Caco-2 (cell line): ENCODE measurements around the gene TTLL5. TPM values are rescaled to one million over a fixed set of nuclear protein-coding genes. Genes with fewer than 3 reads are reported as not detected.

Source experiments
- BruUV-seq: library from RNA; stranded (reverse); fragments of 400-500 nt; replicated peaks from 2 replicates; lab custom pipeline; 2021; lab: Mats Ljungman, UMichigan
- CTCF ChIA-PET: fragments of 300-600 bp; sonication (Branson Sonifier 250); formaldehyde crosslinking; loops from one replicate; lab custom pipeline; 2022; ENCODE audit warnings: antibody characterized with exemption; lab: Charles Lee
- POLR2A ChIA-PET: fragments of 300-600 bp; sonication (Branson Sonifier 250); formaldehyde crosslinking; loops from one replicate; lab custom pipeline; 2022; ENCODE audit warnings: antibody characterized with exemption; lab: Charles Lee
- DNase-seq, 2 experiments: peaks; one replicate each; pipeline versions ENCODE4 v3.0.0 to v3.0.0-alpha.2; 2020 to 2022
- H3K27me3 ChIP-seq: replicated peaks from 2 replicates; pipeline ENCODE4 v1.6.0; 2011; ENCODE audit warnings: low read length; ENCODE audit not compliant: control insufficient read depth, insufficient read depth
- H3K36me3 ChIP-seq: 2 replicates; pipeline ENCODE4 v1.5.1; 2011; ENCODE audit warnings: low read length; ENCODE audit not compliant: control insufficient read depth, insufficient read depth
- H3K4me1 ChIP-seq: fragments of 250-450 bp; sonication (Bioruptor Pico); 2 replicates; pipeline ENCODE4 v1.5.1; 2020; ENCODE audit warnings: mild to moderate bottlenecking
- H3K4me3 ChIP-seq: 2 replicates; pipeline ENCODE4 v1.5.1; 2011; ENCODE audit warnings: low read depth, mild to moderate bottlenecking, control low read depth, low read length
- H3K9me3 ChIP-seq: fragments of 250-450 bp; sonication (Bioruptor Pico); 2 replicates; pipeline ENCODE4 v1.5.1; 2020; ENCODE audit warnings: mild to moderate bottlenecking, moderate library complexity
- H3K27ac Mint-ChIP-seq: one replicate; pipeline ENCODE4 v1.8.0; 2022; ENCODE audit warnings: mixed read lengths; ENCODE audit not compliant: unreplicated experiment
- H3K27me3 Mint-ChIP-seq: one replicate; pipeline ENCODE4 v1.8.0; 2022; ENCODE audit warnings: mixed read lengths; ENCODE audit not compliant: insufficient read depth, unreplicated experiment
- H3K36me3 Mint-ChIP-seq: one replicate; pipeline ENCODE4 v1.8.0; 2022; ENCODE audit warnings: mild to moderate bottlenecking, mixed read lengths; ENCODE audit not compliant: insufficient read depth, unreplicated experiment
- H3K4me1 Mint-ChIP-seq: one replicate; pipeline ENCODE4 v1.8.0; 2022; ENCODE audit warnings: low read depth, mixed read lengths; ENCODE audit not compliant: unreplicated experiment
- H3K4me3 Mint-ChIP-seq: one replicate; pipeline ENCODE4 v1.8.0; 2022; ENCODE audit warnings: mild to moderate bottlenecking, moderate library complexity, mixed read lengths; ENCODE audit not compliant: unreplicated experiment
- H3K9me3 Mint-ChIP-seq: one replicate; pipeline ENCODE4 v1.8.0; 2022; ENCODE audit warnings: mixed read lengths; ENCODE audit not compliant: unreplicated experiment
- intact Hi-C: fragments of 100-400 bp; cut with micrococcal nuclease; formaldehyde crosslinking; loops from one replicate; pipeline ENCODE4 v1.10.0; 2022; ENCODE audit not compliant: unreplicated experiment
- total RNA-seq: library from RNA; stranded (reverse); gene quantifications from 2 replicates; pipeline ENCODE4 v1.2.3, GENCODE V29; 2022
- TF ChIP-seq, protein P1 (sequence below), 2 experiments: fragments of 200-600 bp in 1 of 2; IDR thresholded peaks; 1 replicate in 1 of 2; 2 replicates in 1 of 2; pipeline versions ENCODE4 v1.5.1 to v1.8.0; 2011 to 2022; ENCODE audit warnings: antibody characterized with exemption in 1 of 2, control low read depth in 1 of 2, inconsistent platforms in 1 of 2, low read depth in 1 of 2, low read length in 1 of 2, mild to moderate bottlenecking in 1 of 2, moderate library complexity in 1 of 2; ENCODE audit not compliant: insufficient read depth in 1 of 2, severe bottlenecking in 1 of 2, unreplicated experiment in 1 of 2

TTLL5 gene
- total RNA-seq, 1 experiment from 2014 or later, result 38.2 TPM

DNA sequence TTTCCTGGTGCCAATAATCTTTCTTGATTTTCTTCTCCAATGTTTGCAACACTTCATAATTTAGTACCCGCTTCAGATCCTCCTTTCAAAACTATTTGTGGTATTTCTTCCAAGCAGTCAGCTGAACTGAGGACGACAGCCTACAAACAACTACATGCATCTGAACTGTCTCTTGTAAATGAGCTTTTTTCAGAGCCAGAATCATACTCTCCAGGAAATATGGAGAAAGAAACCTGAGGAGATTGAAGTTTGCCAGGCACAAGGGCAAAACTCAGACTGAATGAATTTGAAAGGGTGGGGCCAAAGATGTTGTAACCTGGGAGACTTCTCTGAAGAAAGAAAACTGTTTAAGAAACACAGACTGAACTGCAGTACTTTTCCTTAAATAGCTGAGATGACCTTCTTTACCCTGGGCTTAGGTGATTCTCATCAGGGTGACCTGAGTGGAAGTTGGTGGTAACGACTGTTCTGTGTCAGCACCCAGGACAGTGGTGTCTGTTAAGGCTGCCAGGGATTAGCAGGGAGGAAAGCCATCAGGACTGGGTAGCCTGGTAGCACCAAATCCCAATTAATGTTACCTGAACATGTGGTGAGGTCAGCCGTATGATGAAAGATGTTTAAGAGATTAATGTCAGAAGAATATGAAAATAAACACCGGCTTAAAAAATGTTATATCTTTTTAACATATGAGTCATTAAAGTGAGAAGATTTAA is 225.7 kb downstream of the TTLL5 start:
- Mint-ChIP-seq H3K9me3 (no peaks in the 10 kb centered on the region), H3K4me3 (no peak overlapping the region), H3K4me1 (peaks cover 8% of the 10 kb centered on the region), H3K36me3 (peaks cover 9% of the 10 kb centered on the region), H3K27ac (no peak overlapping the region), H3K27me3 (no peaks in the 10 kb centered on the region)
- no peaks in the 10 kb centered on the region for H3K36me3 ChIP-seq
- no TSS peak for BruUV-seq
- no peak for DNase-seq
- no peaks in the 10 kb centered on the region for H3K4me1 ChIP-seq
- CTCF ChIA-PET, result interaction anchor here (0.9 kb wide), 1 partner anchor 92 kb away, joined by 6 read pairs; no protein-coding TSS in a partner anchor
- intact Hi-C loops, result no loop called here
- H3K27me3 ChIP-seq, result no peaks in the 10 kb centered on the region
- TF ChIP-seq, protein P1, sequence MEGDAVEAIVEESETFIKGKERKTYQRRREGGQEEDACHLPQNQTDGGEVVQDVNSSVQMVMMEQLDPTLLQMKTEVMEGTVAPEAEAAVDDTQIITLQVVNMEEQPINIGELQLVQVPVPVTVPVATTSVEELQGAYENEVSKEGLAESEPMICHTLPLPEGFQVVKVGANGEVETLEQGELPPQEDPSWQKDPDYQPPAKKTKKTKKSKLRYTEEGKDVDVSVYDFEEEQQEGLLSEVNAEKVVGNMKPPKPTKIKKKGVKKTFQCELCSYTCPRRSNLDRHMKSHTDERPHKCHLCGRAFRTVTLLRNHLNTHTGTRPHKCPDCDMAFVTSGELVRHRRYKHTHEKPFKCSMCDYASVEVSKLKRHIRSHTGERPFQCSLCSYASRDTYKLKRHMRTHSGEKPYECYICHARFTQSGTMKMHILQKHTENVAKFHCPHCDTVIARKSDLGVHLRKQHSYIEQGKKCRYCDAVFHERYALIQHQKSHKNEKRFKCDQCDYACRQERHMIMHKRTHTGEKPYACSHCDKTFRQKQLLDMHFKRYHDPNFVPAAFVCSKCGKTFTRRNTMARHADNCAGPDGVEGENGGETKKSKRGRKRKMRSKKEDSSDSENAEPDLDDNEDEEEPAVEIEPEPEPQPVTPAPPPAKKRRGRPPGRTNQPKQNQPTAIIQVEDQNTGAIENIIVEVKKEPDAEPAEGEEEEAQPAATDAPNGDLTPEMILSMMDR (IDR thresholded peaks at IDR 0.05; ENCODE audit: insufficient read depth in 1 of 2, low read depth in 1 of 2, low read length in 1 of 2, severe bottlenecking in 1 of 2, unreplicated experiment in 1 of 2), result no peak
- POLR2A ChIA-PET, result no interaction called here
- H3K4me3 ChIP-seq, result no peak overlapping the region
- H3K9me3 ChIP-seq, result no peaks in the 10 kb centered on the region

DNA sequence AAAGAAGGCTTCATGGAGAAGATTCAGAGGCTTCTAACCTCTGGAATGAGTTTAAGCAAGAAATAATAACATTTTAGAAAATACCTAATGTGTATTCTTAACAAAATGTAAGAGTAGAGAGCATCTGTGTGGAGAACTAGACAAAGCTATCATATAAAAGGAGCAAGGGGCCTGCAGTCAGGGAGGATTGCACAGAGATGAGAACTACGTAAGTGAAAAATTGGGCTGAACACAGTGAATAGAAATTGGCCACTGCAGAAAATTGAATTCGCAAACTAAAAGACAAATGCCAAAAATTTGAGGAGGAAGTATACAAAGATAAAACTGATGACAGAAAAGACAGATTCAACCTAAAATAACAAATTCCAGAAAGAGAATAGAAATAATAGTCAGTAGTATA is 227.9 kb downstream of the TTLL5 start:
- Histone ChIP-seq H3K4me3 (no peak overlapping the region), H3K9me3 (no peaks in the 10 kb centered on the region), H3K27me3 (no peaks in the 10 kb centered on the region), H3K36me3 (no peaks in the 10 kb centered on the region), H3K4me1 (no peaks in the 10 kb centered on the region)
- DNase-seq, result no peak
- CTCF ChIA-PET, result no interaction called here
- H3K9me3 Mint-ChIP-seq, result no peaks in the 10 kb centered on the region
- H3K36me3 Mint-ChIP-seq, result peaks cover 14% of the 10 kb centered on the region
- intact Hi-C loops, result no loop called here
- no peak overlapping the region for H3K27ac Mint-ChIP-seq
- TF ChIP-seq, protein P1 (IDR thresholded peaks at IDR 0.05; ENCODE audit: insufficient read depth in 1 of 2, low read depth in 1 of 2, low read length in 1 of 2, severe bottlenecking in 1 of 2, unreplicated experiment in 1 of 2), result no peak
- no TSS peak for BruUV-seq
- no peaks in the 10 kb centered on the region for H3K27me3 Mint-ChIP-seq
- H3K4me3 Mint-ChIP-seq, result no peak overlapping the region
- POLR2A ChIA-PET, result no interaction called here
- H3K4me1 Mint-ChIP-seq, result peaks cover 8% of the 10 kb centered on the region

DNA sequence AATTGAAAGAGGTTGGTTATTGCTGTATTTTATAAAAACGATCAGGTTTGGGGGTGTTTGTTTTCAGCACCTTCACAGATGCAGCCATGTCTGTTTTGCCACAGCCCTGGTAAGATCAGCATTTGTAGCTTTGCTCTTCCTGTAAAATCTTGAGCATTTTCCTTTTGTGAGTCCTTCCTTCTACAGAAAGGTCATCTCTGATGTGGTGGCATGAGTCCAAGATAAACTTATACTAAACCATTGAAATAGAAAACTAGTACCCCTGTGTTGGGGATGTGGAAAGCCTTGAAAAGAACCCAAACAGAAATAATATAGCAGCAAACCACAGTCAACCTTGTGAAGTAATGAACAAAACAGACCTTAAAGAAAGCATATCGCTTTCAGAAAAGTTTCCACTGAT is 235.3 kb downstream of the TTLL5 start:
- Mint-ChIP-seq H3K4me3 (no peak overlapping the region), H3K4me1 (peaks cover 11% of the 10 kb centered on the region), H3K27me3 (no peaks in the 10 kb centered on the region), H3K9me3 (no peaks in the 10 kb centered on the region), H3K36me3 (peaks cover 11% of the 10 kb centered on the region), H3K27ac (no peak overlapping the region)
- intact Hi-C loops, result no loop called here
- Histone ChIP-seq H3K27me3 (no peaks in the 10 kb centered on the region), H3K36me3 (no peaks in the 10 kb centered on the region), H3K4me3 (no peak overlapping the region), H3K9me3 (no peaks in the 10 kb centered on the region), H3K4me1 (peaks cover 10% of the 10 kb centered on the region)
- POLR2A ChIA-PET, result no interaction called here
- BruUV-seq, result no TSS peak
- DNase-seq, result no peak
- CTCF ChIA-PET, result no interaction called here
- TF ChIP-seq, protein P1 (IDR thresholded peaks at IDR 0.05; ENCODE audit: insufficient read depth in 1 of 2, low read depth in 1 of 2, low read length in 1 of 2, severe bottlenecking in 1 of 2, unreplicated experiment in 1 of 2), result no peak
